C4-2B (cell line): ENCODE measurements around the gene RTEL1.

Experiments used
- CTCF ChIP-seq: fragments of 450-650 bp; conservative IDR thresholded peaks from 2 replicates; pipeline ENCODE4 v1.5.1; 2017; ENCODE audit warnings: mild to moderate bottlenecking
- ZFX ChIP-seq: fragments of 450-650 bp; IDR thresholded peaks from 2 replicates; pipeline ENCODE4 v1.6.1; 2017

DNA sequence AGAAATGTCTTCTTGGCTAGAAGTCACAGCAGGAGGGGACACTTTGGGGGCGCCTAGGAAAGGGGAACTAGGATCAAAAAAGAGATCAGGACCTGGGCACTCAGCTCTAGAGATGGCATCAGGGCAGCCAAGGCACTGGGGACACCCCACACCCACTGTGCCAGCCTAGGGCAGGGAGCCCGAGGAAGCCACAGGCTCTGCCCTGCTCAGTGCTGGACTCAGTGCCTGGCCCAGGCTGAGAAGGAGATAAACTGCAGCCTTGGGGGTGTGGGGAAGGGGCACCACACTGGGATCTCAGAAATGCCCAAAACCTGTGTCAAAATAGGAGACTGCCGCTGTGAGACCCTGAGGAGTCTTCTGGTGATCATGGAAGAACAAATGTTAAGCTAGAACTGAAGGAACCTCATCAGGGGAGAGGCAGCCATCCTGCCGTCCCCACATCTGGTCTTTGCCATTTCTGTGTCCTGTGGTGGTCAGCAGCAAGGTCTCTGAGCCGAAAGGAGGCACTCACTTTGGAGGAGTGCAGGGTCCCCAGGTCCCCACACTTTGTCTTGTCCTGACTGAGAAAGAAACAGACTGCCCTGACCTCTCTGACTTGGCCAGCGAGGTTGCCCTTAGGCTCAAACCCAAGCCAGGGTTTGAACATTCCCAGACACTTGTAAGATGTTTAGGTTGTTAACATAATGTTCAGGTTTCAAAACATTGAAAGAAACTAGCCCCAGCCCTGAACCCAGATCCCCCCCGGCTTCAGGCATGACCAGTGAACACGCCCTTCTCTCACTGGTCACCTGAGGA lies 47.3 kb downstream of the RTEL1 start:
- no peak for TF ChIP-seq CTCF
- no peak for TF ChIP-seq ZFX
